Middle frontal gyrus (tissue), 1 donor: ENCODE measurements around the gene SELL.
"Not testable (repeated sequence)": the region's sequence is repeated elsewhere in the genome, so short reads cannot be mapped to it uniquely, and the experiment has no call there.

Source experiments
- DNase-seq: peaks from one replicate; pipeline ENCODE4 v3.0.0-alpha.2; 2015; ENCODE audit warnings: low spot score; ENCODE audit errors: extremely low spot score

The SELL gene

DNA sequence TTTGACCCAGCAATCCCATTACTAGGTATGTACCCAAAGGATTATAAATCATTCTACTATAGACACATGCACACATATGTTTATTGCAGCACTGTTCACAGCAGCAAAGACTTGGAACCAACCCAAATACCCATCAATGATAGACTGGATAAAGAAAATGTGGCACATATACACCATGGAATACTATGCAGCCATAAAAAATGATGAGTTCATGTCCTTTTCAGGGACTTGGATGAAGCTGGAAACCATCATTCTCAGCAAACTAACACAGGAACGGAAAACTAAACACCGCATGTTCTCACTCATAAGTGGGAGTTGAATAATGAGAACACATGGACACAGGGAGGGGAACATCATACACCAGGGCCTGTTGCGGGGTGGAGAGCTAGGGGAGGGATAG lies 41.2 kb downstream of the SELL start:
- DNase-seq, result not testable (repeated sequence)

DNA sequence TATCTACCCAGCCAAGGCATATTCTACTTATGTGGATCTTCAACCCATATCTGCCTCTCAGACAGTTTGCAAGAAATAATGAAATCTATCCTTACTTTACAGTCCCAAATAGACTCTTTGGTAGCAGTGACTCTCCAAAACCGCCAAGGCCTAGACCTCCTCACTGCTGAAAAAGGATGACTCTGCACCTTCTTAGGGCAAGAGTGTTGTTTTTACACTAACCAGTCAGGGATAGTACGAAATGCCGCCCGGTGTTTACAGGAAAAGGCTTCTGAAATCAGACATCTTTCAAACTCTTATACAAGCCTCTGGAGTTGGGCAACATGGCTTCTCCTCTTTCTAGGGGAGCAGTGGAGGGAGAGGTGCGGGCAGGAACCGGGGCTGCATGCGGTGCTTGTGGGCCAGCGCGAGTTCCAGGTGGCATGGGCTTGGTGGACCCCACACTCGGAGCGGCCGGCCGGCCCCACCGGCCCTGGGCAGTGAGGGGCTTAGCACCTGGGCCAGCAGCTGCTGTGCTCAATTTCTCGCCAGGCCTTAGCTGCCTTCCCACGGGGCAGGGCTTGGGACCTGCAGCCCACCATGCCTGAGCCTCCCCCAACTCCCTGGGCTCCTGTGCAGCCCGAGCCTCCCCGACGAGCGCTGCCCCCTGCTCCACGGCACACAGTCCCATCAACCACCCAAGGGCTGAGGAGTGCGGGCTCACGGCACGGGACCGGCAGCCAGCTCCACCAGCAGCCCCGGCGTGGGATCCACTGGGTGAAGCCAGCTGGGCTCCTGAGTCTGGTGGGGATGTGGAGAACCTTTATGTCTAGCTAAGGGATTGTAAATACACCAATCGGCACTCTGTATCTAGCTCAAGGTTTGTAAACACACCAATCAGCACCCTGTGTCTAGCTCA lies 43.5 kb downstream of the SELL start:
- DNase-seq, result not testable (repeated sequence)

DNA sequence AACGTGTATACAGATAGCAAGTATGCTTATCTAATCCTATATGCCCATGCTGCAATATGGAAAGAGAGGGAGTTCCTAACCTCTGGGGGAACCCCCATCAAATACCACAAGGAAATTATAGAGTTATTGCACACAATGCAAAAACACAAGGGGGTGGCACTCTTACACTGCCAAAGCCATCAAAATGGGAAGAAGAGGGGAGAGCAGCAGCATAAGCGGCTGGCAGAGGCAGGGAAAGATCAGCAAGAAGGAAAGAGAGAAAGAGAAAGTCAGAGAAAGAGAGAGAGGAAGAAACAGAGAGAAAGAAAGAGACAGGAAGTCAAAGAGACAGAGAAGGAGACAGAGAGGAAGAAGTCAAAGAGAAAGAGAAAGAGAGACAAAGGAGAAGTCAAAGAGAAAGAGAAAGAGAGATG lies 44.2 kb downstream of the SELL start:
- not testable (repeated sequence) for DNase-seq

DNA sequence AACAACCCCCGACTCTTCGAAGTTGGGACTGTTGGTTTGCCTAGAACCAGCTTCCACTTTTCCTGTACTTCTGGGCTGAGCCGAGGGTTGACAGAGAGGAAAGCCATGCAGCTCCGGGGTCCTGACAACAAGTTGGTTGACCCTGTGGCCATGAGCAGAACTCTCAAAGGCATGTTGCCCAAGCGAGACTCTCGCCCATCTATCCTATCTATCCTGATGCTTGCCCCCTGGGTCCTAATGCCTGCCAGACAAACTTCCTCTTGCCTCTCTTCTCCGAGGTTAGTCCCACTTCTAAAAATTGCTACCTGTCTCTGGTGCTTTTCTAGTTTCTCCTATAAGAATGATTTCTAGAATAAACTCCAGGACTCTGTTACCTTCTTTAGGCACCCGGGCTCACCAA lies 48.7 kb downstream of the SELL start:
- DNase-seq, result not testable (repeated sequence)

DNA sequence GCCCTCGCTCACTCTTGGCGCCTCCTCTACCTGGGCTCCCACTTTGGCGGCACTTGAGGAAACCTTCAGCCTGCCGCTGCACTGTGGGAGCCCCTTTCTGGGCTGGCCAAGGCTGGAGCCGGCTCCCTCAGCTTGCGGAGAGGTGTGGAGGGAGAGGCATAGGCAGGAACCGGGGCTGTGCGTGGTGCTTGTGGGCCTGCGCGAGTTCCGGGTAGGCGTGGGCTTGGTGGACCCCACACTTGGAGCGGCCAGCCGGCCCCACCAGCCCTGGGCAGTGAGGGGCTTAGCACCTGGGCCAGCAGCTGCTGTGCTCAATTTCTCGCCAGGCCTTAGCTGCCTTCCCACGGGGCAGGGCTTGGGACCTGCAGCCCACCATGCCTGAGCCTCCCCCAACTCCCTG lies 50.4 kb downstream of the SELL start:
- DNase-seq, result not testable (repeated sequence)

DNA sequence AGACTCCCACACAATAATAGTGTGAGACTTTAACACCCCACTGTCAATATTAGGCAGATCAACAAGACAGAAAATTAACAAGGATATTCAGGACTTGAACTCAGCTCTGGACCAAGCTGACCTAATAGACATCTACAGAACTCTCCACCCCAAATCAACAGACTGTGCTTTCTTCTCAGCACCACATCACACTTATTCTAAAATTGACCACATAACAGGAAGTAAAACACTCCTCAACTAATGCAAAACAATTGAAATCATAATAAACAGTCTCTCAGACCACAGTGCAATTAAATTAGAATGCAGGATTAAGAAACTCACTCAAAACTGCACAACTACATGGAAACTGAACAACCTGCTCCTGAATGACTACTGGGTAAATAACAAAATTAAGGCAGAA lies 52.6 kb downstream of the SELL start:
- DNase-seq, result not testable (repeated sequence)

DNA sequence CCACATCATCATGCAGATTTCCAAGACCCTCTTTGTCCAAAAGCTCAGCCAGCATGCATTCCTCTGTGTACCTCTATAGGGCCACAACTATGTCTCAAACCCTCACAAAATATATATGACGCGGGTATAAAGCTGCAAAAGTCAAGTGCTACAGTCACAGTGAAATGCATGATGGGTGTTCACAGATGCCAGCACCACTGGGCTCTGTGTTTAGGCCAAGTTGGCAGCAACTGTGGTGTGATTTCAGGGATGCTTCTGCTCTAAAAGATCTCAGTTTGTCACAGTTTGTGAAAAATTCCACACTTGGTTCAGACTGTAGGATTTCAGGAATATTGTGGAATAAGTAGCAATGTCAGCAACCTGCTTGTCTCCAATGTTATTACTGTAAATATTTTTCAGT lies 57.5 kb downstream of the SELL start:
- no peak for DNase-seq

DNA sequence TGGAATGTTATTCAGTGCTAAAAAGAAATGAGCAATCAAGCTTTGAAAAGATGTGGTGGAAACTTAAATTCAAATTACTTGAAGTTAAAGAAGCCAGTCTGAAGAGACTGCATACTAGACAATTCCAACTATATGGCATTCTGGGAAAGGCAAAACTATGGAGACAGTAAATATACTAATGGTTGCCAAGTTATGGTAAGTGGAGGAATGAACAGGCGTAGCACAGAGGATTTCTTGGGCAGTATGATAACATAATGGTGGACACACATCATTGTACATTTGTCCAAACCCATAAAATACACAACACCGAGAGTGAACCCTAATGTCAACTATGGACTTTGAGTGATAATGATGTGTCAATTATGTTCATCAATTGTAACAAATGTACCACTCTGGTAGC lies 60.4 kb downstream of the SELL start:
- no peak for DNase-seq

DNA sequence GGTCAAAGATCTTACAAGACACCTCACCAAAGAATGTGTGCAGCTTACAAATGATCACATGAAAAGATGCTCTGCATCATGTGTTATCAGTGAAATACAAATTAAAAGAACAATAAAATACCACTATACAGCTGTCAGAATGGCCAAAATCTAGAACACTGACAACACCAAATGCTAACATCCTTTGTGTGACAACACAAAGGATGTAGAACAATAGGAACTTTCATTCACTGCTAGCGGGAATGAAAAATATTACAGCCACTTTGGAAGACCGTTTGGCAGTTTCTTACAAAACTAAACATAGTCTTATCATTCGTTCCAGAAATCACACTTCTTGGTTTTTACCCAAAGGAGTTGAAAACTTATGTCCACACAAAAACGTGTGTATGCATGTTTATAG lies 60.9 kb downstream of the SELL start:
- DNase-seq, result no peak

DNA sequence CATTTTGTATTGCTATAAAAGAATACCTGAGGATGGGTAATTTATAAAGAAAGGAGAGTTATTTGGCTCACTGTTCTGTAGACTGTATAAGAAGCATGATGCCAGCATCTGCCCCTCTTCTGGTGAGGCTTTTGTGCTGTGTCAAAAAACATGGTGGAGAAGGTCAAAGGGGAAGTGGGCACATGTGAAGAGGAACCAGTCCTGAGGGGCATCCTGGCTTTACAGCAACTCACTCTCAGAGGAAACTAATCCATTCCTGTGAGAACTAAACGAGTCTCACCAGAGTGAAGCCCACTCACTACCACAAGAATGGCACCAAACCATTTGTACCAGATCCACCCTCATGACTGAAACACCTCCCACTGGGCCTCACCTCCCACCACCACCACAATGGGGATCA lies 62.7 kb downstream of the SELL start:
- no peak for DNase-seq

DNA sequence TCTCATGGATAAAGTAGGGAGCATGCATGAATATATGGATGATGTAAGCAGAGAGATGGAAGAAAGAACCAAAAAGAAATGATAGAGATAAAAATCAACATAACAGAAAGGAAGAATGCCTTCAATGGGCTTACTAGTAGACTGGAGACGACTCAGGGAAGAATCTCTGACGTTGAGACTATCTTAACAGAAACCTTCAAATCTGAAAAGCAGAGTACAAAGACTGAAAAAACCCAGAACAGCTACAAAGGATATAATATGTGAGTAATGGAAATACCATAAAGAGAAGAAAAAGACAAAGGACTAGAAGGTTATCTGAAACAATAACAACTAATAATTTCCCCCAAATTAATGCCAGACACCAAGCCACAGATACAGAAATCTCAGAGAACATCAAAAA lies 63.2 kb downstream of the SELL start:
- no peak for DNase-seq

DNA sequence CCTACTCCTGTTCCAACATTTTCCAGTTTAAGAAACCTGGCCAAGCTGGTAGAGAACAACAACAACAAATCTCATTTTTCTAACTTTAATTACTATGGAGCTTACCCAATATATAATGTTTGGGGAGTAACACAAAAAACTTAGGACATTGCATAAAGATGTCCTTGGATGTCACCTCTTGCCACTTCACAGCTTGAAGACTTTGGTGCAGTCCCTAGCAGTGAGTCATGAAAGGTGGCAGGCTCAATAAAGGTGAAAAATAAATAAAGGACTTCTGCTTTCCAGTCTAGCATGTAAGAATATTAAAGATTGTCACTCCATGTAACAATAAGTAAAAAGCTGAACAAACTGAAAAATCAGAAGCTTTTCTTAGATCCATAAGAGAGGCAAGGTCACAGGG lies 63.9 kb downstream of the SELL start:
- DNase-seq, result no peak

DNA sequence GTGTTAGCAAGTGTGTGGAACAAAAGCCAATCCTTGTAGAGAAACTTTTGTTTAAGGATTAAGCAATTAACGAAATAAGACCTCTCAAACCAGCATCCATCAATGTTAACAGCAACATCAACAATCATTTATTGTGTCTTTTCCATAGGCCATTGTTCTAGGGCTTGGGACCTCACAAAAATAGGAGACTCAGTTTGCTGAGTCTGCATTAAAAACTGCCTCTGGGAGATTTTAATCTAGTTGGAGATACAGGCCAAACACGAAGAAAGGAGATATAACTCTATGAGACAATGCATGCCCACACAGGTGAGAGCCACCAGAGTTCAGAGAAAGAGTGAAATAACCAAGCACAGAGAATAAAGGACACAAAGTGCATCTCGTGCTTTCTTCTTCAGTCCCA lies 67.1 kb downstream of the SELL start:
- no peak for DNase-seq
